Inflammatory macrophage treated with lipopolysaccharide for 4 hours (primary cell): ENCODE measurements around the gene DENND2C.

ENCODE experiments used
- DNase-seq: peaks from one replicate; pipeline ENCODE4 v3.0.0-alpha.2; 2020

The DENND2C gene

GRCh38 chr1:114677691-114678090 is 7.8 kb upstream of the DENND2C start:
- no peak for DNase-seq

DNA sequence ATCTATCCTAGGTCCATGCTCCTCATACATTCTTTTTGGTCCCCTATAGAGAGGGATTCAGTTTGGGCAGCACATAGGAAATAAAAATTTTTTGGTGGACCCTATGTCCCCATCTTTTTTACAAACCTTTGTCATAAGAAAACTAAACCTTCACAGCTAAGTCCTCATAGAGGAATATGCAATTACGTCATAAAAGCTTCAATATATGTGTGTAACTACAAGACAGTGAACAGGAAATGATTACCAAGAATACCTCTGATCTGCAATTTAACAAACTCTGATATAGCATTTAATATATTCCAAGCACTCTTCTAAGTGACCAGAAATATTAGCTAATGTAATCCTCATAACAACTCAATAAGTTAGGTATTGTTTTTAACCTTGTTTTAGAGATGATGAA is 6.3 kb upstream of the DENND2C start:
- no peak for DNase-seq

GRCh38 chr1:114671939-114672275 is 2.1 kb upstream of the DENND2C start:
- no peak for DNase-seq

GRCh38 chr1:114671011-114671938 is 1.4 kb upstream of the DENND2C start:
- DNase-seq: peak; percentile 8

DNA sequence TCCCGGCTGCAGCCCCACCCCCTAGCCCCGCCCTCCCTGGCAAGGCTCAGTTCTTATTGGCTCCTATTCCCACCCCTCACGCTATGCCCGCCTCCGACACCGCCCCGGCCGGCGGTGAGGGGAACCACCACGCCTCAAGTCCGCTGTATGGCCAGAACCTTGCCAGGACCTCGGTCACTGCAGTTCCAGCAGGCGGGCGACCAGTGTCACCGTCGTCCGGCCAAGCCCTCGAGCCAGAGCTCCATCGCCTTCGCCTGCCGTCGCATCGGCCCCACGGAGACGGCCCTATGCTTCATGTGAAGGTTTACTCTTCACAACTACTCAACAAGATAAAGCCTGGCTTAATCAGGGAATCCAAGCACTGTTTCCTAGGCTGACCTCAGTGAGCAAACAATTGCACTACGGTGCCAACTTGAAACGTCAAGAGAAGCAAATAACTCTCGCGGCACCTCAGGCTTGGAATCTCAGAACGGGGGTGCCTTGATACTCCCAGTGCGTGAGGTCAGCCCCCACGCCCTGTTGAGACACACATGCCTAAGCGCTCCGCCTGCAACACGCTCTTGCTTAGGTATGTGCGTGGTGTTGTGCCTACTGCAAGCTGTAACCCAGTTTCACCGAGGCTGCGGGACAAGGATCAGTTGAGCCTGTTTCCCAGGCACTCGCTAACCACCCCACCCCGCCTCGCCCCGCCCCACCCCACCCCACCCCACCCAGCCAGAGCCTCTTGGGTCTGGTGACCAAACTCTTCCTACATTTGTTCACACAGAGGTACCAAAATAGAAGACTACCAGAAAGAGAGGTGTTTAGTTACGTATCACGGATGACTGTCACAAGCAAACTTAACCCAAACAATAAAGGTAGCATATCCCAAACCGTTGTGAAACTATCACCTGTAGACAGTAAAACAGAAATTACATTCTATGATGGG is 498 bp upstream of the DENND2C start:
- peak; percentile 90 for DNase-seq

DNA sequence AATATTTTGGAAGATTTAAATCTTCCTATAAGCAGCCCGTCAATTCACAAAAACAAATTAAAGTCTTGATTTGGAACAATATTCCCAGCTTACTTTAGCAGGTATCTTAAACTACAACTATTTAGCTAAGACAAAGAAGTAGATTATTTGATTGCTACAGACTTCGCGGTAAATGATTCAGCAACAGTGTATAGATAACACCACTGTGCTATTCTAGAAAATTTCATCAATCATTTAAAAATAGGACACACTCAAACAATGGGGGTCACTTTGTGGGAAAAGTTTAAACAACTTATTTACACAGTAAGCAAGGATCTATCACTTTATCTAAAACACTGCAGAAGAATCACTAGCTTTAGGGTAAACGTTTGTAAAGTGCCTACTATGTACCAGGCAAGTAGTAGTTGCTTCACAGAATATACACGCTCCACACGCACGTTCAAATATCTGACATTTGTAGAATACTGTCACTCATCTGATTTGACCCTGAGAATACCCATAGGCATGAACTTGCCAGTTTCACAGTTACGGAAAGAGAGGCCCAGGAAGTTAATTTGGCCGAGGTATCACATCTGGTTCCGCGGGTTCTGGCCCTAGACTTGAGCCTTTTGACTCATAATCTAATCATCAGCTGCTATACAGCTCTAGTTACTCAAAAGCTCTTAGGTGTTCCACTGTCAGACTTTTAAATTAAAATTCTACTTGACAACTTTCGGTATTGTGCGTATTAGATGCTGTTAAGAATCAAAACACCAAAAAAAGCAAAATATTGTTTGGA is 876 bp downstream of the DENND2C start:
- peak; percentile 8 for DNase-seq

GRCh38 chr1:114668373-114668772 is 1.5 kb downstream of the DENND2C start:
- DNase-seq: no peak

DNA sequence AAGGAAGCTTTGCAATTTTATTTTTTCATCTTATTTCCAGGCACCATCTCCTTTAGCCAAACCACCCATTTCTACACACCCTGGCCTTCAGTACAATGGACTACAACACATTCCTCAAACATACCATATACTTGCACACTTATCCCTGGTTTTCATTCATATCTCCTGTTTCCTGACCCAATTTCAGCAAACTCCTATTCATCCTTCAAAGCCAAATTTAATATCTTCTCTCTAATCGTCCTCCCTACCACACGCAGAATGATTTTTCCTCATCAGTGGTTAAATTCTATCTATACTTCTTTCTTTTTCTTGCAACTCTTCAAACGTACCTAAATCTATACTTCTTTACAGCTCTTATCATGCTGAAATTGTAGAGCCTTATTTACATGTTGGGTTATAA is 2.9 kb downstream of the DENND2C start:
- DNase-seq: no peak

DNA sequence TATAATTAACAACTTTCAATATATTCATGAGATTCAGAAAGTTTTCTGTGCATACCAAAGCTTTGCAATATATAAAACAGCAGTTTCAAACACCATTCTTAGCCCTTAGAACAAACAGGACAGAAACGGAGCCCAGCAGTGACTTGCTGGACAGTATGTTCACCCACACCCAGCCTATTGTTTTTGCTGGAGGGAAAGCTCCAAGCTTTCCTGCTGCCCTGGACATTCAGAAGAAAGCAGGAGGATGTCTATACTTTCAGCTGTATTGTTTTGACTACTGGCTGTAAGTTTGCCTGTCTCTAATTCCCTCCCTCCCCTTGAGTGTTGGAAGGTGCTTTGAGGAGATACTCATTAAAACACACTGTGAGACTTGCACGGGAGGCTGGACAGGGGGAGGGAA is 9.6 kb downstream of the DENND2C start:
- no peak for DNase-seq

DNA sequence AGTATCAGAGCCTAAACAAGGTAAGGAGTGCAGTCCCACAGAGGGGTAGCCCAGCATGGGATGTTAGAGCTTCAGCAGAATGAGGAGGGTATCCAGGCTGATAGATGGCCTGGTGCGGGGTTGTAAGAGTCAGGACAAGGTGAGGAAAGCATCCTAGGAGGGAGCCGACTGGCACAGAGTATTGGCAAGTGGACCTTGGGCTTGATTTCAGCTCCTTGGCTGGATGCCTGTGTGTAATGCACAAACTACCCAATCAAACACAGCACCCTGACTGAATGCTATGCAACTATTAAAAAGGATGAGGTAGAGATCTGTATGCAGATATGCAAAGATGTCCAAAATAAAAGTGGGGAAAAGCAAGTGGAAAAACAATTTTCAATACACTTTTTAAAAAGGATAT is 18.0 kb downstream of the DENND2C start:
- no peak for DNase-seq

DNA sequence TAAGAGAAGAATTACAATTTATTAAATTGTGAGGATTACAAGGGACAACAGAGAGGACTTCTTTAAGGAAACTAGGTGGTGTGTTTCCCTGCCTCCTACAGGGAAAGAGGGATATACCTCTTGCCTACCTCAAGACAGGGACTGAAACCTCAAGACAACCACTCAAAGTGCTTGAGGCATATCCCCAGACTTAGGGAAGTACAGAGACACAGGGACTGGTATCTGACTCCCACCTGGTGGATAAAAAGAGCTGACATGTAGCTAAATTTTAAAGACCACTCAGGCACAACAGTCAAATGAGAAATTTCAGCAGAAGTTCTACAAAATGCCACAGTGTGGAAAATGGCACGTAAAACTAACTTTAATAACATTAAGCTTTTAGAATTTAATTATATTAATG is 21.3 kb downstream of the DENND2C start:
- DNase-seq: no peak

GRCh38 chr1:114641377-114641776 is 28.5 kb downstream of the DENND2C start:
- no peak for DNase-seq

- no peak for DNase-seq
Observed at GRCh38 chr1:114638910-114639309, 30.9 kb downstream of the DENND2C start.

DNA sequence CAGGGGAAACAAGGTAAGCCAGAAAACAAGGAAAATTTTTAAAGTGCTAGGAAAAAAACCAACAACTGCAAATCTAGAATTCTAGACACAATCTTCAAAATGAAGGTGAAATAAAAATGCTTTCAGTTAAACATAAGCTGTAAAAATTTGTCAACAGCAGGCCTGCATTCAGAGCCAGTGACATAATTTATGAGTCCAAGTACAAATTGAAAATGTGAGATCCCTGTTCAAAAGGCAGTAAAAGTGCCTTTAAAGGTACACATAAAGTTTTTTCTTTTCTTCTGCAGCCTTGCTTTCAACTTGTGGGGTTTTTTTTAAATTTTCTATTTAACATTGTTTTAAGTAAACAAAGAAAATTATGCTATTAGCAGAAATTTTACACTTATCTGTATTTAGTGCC is 37.4 kb downstream of the DENND2C start:
- DNase-seq: no peak

DNA sequence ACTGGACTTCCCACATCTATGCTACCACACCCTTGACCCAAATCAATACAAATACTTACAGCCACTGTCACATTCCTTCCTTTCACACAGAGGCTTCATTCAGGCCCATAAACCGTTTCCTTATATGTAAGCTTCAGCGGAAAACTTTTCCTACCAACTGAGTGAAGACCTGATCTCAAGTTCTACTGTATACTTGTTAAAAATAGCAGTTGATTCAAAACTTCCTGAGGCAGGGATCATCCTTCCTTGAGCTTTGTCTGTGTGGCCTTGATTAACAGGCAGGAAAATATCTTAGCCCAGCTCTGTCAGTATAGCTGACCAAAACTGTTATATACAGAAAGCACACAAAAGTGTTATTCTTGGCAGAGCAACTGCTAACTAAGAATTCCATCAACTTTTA is 42.7 kb downstream of the DENND2C start:
- no peak for DNase-seq

GRCh38 chr1:114623364-114623763 is 46.5 kb downstream of the DENND2C start:
- DNase-seq: no peak

- no peak for DNase-seq
Observed at GRCh38 chr1:114620419-114620818, 49.4 kb downstream of the DENND2C start.

GRCh38 chr1:114618606-114619005 is 51.2 kb downstream of the DENND2C start:
- no peak for DNase-seq

GRCh38 chr1:114610546-114611245 is 59.2 kb downstream of the DENND2C start:
- DNase-seq: no peak

DNA sequence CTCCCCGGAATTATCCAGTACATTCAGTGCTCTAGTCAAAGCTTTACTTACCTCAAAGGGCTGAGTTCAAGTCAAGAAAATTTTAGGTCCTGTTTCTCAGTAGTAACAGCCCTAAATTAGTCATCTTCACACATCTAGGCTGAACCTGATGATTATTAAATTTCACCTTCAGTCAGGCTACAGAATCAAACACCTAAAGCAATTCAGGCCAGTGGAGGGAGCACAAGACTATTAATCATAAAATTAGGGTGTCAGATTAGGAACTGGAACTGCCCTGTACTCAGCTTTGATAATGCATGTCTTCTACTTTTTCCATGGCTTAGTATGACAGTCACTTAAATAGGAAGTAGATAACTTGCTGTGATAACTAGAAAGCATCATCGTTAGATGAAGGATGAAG is 60.0 kb downstream of the DENND2C start:
- DNase-seq: no peak

- DNase-seq: no peak
Observed at GRCh38 chr1:114609026-114609425, 60.8 kb downstream of the DENND2C start.

DNA sequence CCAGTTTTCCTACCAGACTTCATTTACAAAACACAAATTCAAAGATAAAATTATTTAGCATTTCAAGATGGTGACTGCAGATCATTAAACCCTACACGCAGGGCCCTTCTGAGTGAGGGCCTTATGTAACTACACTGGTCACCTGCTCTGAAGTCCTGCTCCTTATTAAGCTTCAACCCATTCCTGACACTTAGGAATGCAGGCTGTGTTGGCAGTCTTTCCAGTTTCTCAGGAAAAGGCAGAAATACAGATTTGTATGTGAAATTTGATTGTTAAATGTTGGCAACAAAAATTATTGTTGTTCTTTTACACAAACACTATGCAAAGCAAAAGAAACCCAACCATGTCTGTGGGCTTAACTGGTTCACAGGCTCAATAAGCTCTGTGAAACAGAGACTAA is 62.6 kb downstream of the DENND2C start:
- no peak for DNase-seq

- no peak for DNase-seq
Observed at GRCh38 chr1:114597949-114598348, 71.9 kb downstream of the DENND2C start.
